ENCODE data around the gene TUBGCP2.

The TUBGCP2 gene

DNA sequence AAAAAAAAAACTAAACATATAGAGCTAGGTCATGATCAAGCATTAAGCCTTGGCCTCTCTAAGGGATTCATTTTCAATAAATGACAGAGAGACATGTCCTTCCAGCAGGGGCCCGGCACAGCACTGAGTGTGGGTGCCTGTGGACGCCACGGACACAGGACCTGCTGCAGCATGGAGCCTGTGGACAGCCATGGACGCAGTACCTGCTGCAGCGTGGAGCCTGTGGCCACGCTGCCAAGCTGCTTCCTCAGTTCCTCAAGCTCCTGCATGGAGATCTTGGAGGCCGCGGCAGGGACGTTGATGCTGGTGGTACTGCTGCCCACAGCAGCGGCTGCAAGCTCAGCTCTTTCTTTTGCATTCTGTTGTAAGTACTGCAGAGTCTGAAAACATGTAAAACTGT, 9.4 kb downstream of the TUBGCP2 start:
- no peak for DNase-seq
- TF ChIP-seq, protein P1, sequence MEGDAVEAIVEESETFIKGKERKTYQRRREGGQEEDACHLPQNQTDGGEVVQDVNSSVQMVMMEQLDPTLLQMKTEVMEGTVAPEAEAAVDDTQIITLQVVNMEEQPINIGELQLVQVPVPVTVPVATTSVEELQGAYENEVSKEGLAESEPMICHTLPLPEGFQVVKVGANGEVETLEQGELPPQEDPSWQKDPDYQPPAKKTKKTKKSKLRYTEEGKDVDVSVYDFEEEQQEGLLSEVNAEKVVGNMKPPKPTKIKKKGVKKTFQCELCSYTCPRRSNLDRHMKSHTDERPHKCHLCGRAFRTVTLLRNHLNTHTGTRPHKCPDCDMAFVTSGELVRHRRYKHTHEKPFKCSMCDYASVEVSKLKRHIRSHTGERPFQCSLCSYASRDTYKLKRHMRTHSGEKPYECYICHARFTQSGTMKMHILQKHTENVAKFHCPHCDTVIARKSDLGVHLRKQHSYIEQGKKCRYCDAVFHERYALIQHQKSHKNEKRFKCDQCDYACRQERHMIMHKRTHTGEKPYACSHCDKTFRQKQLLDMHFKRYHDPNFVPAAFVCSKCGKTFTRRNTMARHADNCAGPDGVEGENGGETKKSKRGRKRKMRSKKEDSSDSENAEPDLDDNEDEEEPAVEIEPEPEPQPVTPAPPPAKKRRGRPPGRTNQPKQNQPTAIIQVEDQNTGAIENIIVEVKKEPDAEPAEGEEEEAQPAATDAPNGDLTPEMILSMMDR (IDR thresholded peaks at IDR 0.05; ENCODE audit: low read depth, low read length, missing control alignments), result no peak
- peaks cover 44% of the 10 kb centered on the region for H3K36me3 ChIP-seq (replicated peaks)
- in situ Hi-C loops (cut with HindIII; ENCODE audit: low pct_ligation_motif_present, low sequenced_read_pairs), result no loop called here
- H3K27ac ChIP-seq, result no peak overlapping the region
- no peak overlapping the region for H3K4me3 ChIP-seq (ENCODE audit: low read depth, low read length)
- no peaks in the 10 kb centered on the region for H3K27me3 ChIP-seq (replicated peaks)

DNA sequence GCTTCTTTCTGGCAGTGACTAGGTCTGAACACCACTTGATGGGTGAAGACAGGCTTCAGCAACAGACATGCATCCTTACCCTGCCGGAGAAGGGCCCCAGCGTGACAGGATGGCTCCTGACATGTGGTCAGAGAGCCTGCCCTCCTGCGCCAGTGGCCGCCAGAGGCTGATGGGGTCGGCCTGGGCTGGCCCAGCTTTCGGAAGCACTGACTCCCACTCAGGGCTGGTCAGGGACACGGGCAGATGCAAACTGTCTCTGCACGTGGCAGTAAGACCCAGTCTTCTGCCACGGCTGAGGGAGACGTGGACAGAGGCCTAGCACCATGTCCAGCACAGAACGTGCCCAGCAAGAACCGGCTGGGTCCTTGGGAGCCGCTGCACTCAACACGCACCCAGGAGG, 10.2 kb downstream of the TUBGCP2 start:
- in situ Hi-C loops (cut with HindIII; ENCODE audit: low pct_ligation_motif_present, low sequenced_read_pairs), result no loop called here

DNA sequence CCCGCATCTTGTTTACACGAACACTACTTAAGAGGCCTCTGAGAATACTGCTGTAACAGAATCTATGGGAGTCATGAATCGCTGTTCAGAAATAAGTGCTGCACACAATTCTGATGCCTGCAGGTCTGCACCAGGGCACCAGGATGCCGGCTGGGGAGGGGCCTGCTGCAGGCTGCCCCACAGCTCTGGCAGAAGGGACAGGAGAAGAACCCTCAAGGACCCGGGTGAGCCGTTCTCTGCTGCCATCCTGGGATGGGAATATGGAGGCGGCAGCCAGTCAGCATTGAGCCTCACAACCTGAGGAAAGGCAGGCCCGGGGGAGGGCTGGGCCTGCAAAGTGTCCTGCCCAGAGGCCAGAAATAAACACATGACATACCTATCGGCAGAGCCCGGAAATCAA, 11.2 kb downstream of the TUBGCP2 start:
- Histone ChIP-seq H3K27me3 (replicated peaks) (no peaks in the 10 kb centered on the region), H3K4me3 (ENCODE audit: low read depth, low read length) (no peak overlapping the region), H3K36me3 (replicated peaks) (peaks cover 53% of the 10 kb centered on the region), H3K27ac (no peak overlapping the region)
- no peak for DNase-seq
- in situ Hi-C loops (cut with HindIII; ENCODE audit: low pct_ligation_motif_present, low sequenced_read_pairs), result no loop called here
- TF ChIP-seq, protein P1 (IDR thresholded peaks at IDR 0.05; ENCODE audit: low read depth, low read length, missing control alignments), result no peak

More for the DNA sequence above, 10.2 kb downstream of the TUBGCP2 start:
- Histone ChIP-seq H3K27me3 (replicated peaks) (no peaks in the 10 kb centered on the region), H3K4me3 (ENCODE audit: low read depth, low read length) (no peak overlapping the region), H3K27ac (no peak overlapping the region), H3K36me3 (replicated peaks) (peaks cover 47% of the 10 kb centered on the region)
- TF ChIP-seq, protein P1 (IDR thresholded peaks at IDR 0.05; ENCODE audit: low read depth, low read length, missing control alignments), result no peak
- no peak for DNase-seq

DNA sequence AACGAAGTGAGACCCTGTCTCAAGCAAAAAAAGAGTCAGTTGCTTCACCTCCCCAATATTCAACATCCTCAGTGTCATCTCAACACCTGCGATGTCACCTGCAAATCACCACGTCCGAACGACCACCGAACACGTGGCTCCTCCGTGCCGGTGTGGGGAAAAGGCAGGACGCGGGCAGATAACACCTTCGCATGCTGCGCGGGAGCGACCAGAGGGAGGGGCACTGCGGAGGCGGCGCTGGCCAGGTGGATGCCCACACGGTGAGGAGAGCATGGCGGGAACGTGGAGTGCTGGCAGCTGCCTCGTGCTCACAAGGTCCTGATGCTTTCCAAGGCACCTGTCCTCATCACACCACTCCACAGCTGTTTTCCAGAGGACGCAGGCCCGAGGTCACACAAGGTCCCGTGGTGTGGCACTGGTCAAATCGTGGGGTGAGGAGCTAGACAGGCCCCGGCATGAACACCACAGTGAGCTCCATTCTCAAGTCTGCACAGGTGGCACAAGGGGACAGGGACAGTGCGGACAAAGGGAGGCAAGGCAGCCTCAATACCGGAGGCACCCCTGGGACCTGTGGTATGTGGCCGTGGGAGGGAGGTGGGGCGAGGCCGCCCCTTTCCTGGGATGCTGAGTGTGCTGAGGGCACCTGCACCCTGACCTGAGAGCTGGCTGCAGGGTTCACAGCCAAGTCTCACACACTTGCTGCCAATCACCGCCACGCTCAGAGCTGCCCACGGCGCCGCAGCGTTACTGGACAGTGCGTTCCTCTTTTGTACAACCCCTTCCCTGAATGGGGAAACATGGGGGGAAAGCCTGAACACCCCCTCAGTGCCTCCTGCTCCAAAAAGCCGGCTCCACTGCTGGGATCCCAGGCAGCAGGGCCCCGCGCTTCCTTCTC, 13.0 kb downstream of the TUBGCP2 start:
- TF ChIP-seq, protein P1 (IDR thresholded peaks at IDR 0.05; ENCODE audit: low read depth, low read length, missing control alignments), result no peak
- H3K36me3 ChIP-seq (replicated peaks), result peaks cover 48% of the 10 kb centered on the region
- no peak for DNase-seq
- in situ Hi-C loops (cut with HindIII; ENCODE audit: low pct_ligation_motif_present, low sequenced_read_pairs), result no loop called here
- no peak overlapping the region for H3K4me3 ChIP-seq (ENCODE audit: low read depth, low read length)
- H3K27me3 ChIP-seq (replicated peaks), result no peaks in the 10 kb centered on the region
- no peak overlapping the region for H3K27ac ChIP-seq

DNA sequence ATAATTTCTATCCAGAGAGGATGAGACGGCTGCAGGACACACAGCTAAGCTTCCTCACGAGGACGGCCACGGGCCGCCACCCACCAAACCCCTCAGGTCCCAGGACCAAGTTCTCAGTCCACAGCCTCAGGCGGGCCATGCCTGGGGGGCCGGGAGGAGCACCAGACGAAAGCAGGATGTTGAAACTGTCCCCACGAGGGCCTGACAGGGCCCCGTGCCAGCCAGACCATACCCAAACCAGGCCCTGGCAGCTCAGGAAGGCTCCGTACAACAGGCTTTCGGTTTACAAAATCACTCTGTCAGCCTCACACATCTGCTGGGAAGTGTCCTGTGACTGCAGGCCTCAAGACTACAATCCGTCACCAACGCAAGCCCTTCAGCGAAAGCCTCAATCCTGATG, 14.5 kb downstream of the TUBGCP2 start:
- TF ChIP-seq, protein P1 (IDR thresholded peaks at IDR 0.05; ENCODE audit: low read depth, low read length, missing control alignments), result no peak
- DNase-seq, result no peak
- in situ Hi-C loops (cut with HindIII; ENCODE audit: low pct_ligation_motif_present, low sequenced_read_pairs), result no loop called here
- no peaks in the 10 kb centered on the region for H3K27me3 ChIP-seq (replicated peaks)
- H3K36me3 ChIP-seq (replicated peaks), result peaks cover 55% of the 10 kb centered on the region
- H3K27ac ChIP-seq, result no peak overlapping the region
- H3K4me3 ChIP-seq (ENCODE audit: low read depth, low read length), result no peak overlapping the region

DNA sequence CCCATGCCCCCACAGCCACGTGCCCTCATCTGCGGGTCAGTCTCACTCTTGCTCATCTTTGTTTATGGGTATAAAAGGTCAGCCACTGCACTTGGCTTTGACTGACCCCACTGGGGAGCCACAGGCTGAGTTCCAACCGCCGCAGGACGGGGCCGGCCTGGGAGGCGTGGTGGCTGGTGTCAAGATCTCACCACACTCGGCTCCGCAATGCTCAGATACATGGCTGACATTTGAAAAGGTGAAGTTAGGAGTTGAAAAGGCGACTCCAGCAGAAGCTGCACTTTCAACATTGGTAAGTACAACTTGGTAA, 14.9 kb downstream of the TUBGCP2 start:
- Histone ChIP-seq H3K27ac (no peak overlapping the region), H3K27me3 (replicated peaks) (no peaks in the 10 kb centered on the region), H3K36me3 (replicated peaks) (peaks cover 55% of the 10 kb centered on the region), H3K4me3 (ENCODE audit: low read depth, low read length) (no peak overlapping the region)
- DNase-seq, result no peak
- in situ Hi-C loops (cut with HindIII; ENCODE audit: low pct_ligation_motif_present, low sequenced_read_pairs), result no loop called here
- TF ChIP-seq, protein P1 (IDR thresholded peaks at IDR 0.05; ENCODE audit: low read depth, low read length, missing control alignments), result no peak

Measured in brain microvascular endothelial cell (primary cell).